ENCODE data around the gene DNMT3A.

Gene DNMT3A

GRCh38 chr2:25303633-25304236 is 38.0 kb downstream of the DNMT3A start:
- no peak for DNase-seq

- DNase-seq = no peak
Observed at GRCh38 chr2:25302758-25303375, 38.9 kb downstream of the DNMT3A start.

- no peak for DNase-seq
Observed at GRCh38 chr2:25301453-25302352, 40.0 kb downstream of the DNMT3A start.

- DNase-seq = no peak
Observed at GRCh38 chr2:25300001-25300400, 41.7 kb downstream of the DNMT3A start.

- DNase-seq = no peak
Observed at GRCh38 chr2:25298776-25299431, 42.8 kb downstream of the DNMT3A start.

- no peak for DNase-seq
Observed at GRCh38 chr2:25297738-25298137, 44.0 kb downstream of the DNMT3A start.

GRCh38 chr2:25295621-25296020 is 46.1 kb downstream of the DNMT3A start:
- DNase-seq = no peak

GRCh38 chr2:25294573-25295462 is 46.9 kb downstream of the DNMT3A start:
- no peak for DNase-seq

- no peak for DNase-seq
Observed at GRCh38 chr2:25293958-25294562, 47.7 kb downstream of the DNMT3A start.

- no peak for DNase-seq
Observed at GRCh38 chr2:25293145-25293544, 48.6 kb downstream of the DNMT3A start.

- DNase-seq = no peak
Observed at GRCh38 chr2:25292408-25292807, 49.3 kb downstream of the DNMT3A start.

GRCh38 chr2:25290811-25291495 is 50.8 kb downstream of the DNMT3A start:
- no peak for DNase-seq

GRCh38 chr2:25286723-25287483 is 54.8 kb downstream of the DNMT3A start:
- no peak for DNase-seq

GRCh38 chr2:25286025-25286400 is 55.7 kb downstream of the DNMT3A start:
- DNase-seq = no peak

GRCh38 chr2:25285265-25286024 is 56.3 kb downstream of the DNMT3A start:
- DNase-seq = no peak

- no peak for DNase-seq
Observed at GRCh38 chr2:25284756-25285155, 57.0 kb downstream of the DNMT3A start.

- no peak for DNase-seq
Observed at GRCh38 chr2:25283921-25284320, 57.8 kb downstream of the DNMT3A start.

- no peak for DNase-seq
Observed at GRCh38 chr2:25281941-25282340, 59.8 kb downstream of the DNMT3A start.

GRCh38 chr2:25281522-25281921 is 60.2 kb downstream of the DNMT3A start:
- no peak for DNase-seq

Data from NCI-H187 (cell line).